Measurements from ENCODE around the gene GP1BA.

DNA sequence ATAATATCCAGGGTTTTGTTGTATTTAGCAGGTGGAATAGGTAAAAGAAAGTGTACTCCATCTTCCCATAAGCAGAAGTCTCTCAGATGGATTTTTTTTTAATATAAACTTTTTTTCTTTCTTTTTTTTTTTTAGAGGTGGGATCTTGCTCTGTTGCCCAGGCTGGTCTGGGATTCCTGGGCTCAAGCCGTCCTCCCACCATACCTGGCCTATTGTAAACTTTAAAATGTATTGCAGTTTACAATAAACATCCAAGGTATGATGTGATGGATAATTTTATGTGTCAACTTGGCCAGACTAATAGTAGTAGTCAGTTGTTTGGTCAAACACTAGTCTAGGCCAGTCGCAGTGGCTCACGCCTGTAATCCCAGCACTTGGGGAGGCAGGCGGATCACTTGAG is 10.8 kb upstream of the GP1BA start:
- TF ChIP-seq SUZ12 (IDR thresholded peaks at IDR 0.05) (no peak), HDGF (IDR thresholded peaks at IDR 0.05; ENCODE audit: borderline replicate concordance) (no peak), CTBP1 (IDR thresholded peaks at IDR 0.05; ENCODE audit: borderline replicate concordance) (no peak), FOXM1 (IDR thresholded peaks at IDR 0.05; ENCODE audit: borderline replicate concordance) (no peak), FOXK2 (IDR thresholded peaks at IDR 0.05) (no peak), LEF1 (IDR thresholded peaks at IDR 0.05; ENCODE audit: borderline replicate concordance) (no peak)
